H1 (cell line): ENCODE results near the gene ZNF317. TPM values are rescaled to one million over a fixed set of nuclear protein-coding genes. Genes with fewer than 3 reads are reported as not detected.
"Not testable (repeated sequence)": the region's sequence is repeated elsewhere in the genome, so short reads cannot be mapped to it uniquely, and the experiment has no call there.

Experiments used
- CTCF ChIA-PET: fragments of 300-600 bp; sonication (Branson Sonifier 250); formaldehyde crosslinking; loops from one replicate; lab custom pipeline; 2021; ENCODE audit not compliant: partially characterized antibody; lab: Charles Lee
- POLR2A ChIA-PET: fragments of 300-600 bp; sonication (Branson Sonifier 250); formaldehyde crosslinking; loops from one replicate; lab custom pipeline; 2021; ENCODE audit warnings: inconsistent platforms; ENCODE audit not compliant: partially characterized antibody; lab: Charles Lee
- DNase-seq, 2 experiments: peaks; one replicate each; pipeline versions ENCODE4 v3.0.0 to v3.0.0-alpha.2; 2010 to 2022; ENCODE audit warnings: low spot score in 2 of 2, low read depth in 1 of 2, mixed read lengths in 1 of 2
- FAIRE-seq: peaks from 2 replicates; lab custom pipeline; 2011; peaks lifted over from hg19 to GRCh38; lab: Jason Lieb, UNC
- H2AFZ ChIP-seq: 2 replicates; pipeline ENCODE4 v1.8.1; 2012; ENCODE audit warnings: low read length, inconsistent platforms
- H2AK5ac ChIP-seq: 2 replicates; pipeline ENCODE4 v1.6.1; 2013; ENCODE audit warnings: low read depth, low read length
- H2BK120ac ChIP-seq: replicated peaks from 2 replicates; pipeline ENCODE3; 2013; ENCODE audit warnings: low read depth, low read length, inconsistent platforms
- H2BK12ac ChIP-seq: 2 replicates; pipeline ENCODE4 v1.6.1; 2013; ENCODE audit warnings: low read depth, low read length
- H2BK15ac ChIP-seq: 2 replicates; pipeline ENCODE4 v1.6.1; 2013; ENCODE audit warnings: low read length
- H2BK20ac ChIP-seq: 2 replicates; pipeline ENCODE4 v1.6.1; 2013; ENCODE audit warnings: low read length
- H2BK5ac ChIP-seq: 2 replicates; pipeline ENCODE4 v1.6.1; 2013; ENCODE audit warnings: low read depth, low read length
- H3K14ac ChIP-seq: 2 replicates; pipeline ENCODE4 v1.6.1; 2013; ENCODE audit warnings: inconsistent platforms; ENCODE audit not compliant: insufficient read length
- H3K18ac ChIP-seq: 2 replicates; pipeline ENCODE4 v1.6.1; 2013; ENCODE audit warnings: low read length; ENCODE audit errors: extremely low read depth
- H3K23ac ChIP-seq: 2 replicates; pipeline ENCODE4 v1.6.1; 2013; ENCODE audit warnings: inconsistent platforms; ENCODE audit not compliant: insufficient read length
- H3K23me2 ChIP-seq: 2 replicates; pipeline ENCODE4 v1.6.1; 2013; ENCODE audit warnings: low read depth, low read length
- H3K27ac ChIP-seq: 2 replicates; pipeline ENCODE4 v1.6.1; 2011; ENCODE audit warnings: low read depth, low read length, inconsistent platforms
- H3K27me3 ChIP-seq, 4 experiments: replicated peaks in 1 of 4; 1 replicate in 1 of 4; 2 replicates in 3 of 4; pipeline versions ENCODE4 v1.6.1 to v1.8.1; 2011 to 2013; ENCODE audit warnings: low read length in 3 of 4, mild to moderate bottlenecking in 3 of 4, inconsistent platforms in 2 of 4, mixed read lengths in 2 of 4, moderate library complexity in 1 of 4; ENCODE audit not compliant: control insufficient read depth in 3 of 4, insufficient read depth in 3 of 4; ENCODE audit errors: extremely low read depth in 1 of 4
- H3K36me3 ChIP-seq, 4 experiments: 2 replicates each; pipeline versions ENCODE4 v1.6.1 to v1.8.1; 2011 to 2013; ENCODE audit warnings: mild to moderate bottlenecking in 4 of 4, low read length in 3 of 4, moderate library complexity in 2 of 4, control low read depth in 1 of 4, inconsistent platforms in 1 of 4; ENCODE audit not compliant: insufficient read depth in 4 of 4, control insufficient read depth in 2 of 4
- H3K4ac ChIP-seq: replicated peaks from 2 replicates; pipeline ENCODE3; 2013; ENCODE audit warnings: low read length, low read depth, mixed read lengths, inconsistent platforms; ENCODE audit not compliant: insufficient read length
- H3K4me1 ChIP-seq, 4 experiments: replicated peaks in 1 of 4; 1 replicate in 1 of 4; 2 replicates in 3 of 4; pipeline versions ENCODE4 v1.6.1 to v1.8.1; 2011 to 2013; ENCODE audit warnings: low read length in 3 of 4, inconsistent platforms in 2 of 4, mixed read lengths in 1 of 4; ENCODE audit not compliant: insufficient read depth in 4 of 4, control insufficient read depth in 3 of 4
- H3K4me2 ChIP-seq, 2 experiments: 2 replicates each; pipeline versions ENCODE4 v1.6.1 to v1.8.1; 2011 to 2013; ENCODE audit warnings: low read depth in 2 of 2, low read length in 2 of 2, control low read depth in 1 of 2, inconsistent platforms in 1 of 2, mild to moderate bottlenecking in 1 of 2; ENCODE audit not compliant: insufficient read depth in 1 of 2
- H3K4me3 ChIP-seq, 4 experiments: fragments of 200-600, 300-600 bp in 1 of 4; sonication (generic), shearing (Covaris generic), sonication (Bioruptor Twin) in 1 of 4; 2 replicates each; pipeline versions ENCODE4 v1.5.1 to v1.8.1; 2011 to 2016; ENCODE audit warnings: low read length in 4 of 4, low read depth in 3 of 4, control low read depth in 2 of 4, inconsistent platforms in 2 of 4, mild to moderate bottlenecking in 2 of 4, mixed read lengths in 1 of 4, moderate library complexity in 1 of 4; ENCODE audit not compliant: insufficient read depth in 2 of 4; ENCODE audit errors: extremely low read depth in 1 of 4
- H3K56ac ChIP-seq: replicated peaks from 2 replicates; pipeline ENCODE3; 2013; ENCODE audit warnings: low read depth, mild to moderate bottlenecking, mixed read lengths, low read length, inconsistent platforms; ENCODE audit not compliant: insufficient read length
- H3K79me1 ChIP-seq: 2 replicates; pipeline ENCODE4 v1.6.1; 2013; ENCODE audit warnings: low read depth, low read length, control low read depth
- H3K79me2 ChIP-seq, 2 experiments: 2 replicates each; pipeline versions ENCODE4 v1.6.1 to v1.8.1; 2012 to 2013; ENCODE audit warnings: low read length in 2 of 2, mild to moderate bottlenecking in 2 of 2, inconsistent platforms in 1 of 2; ENCODE audit not compliant: insufficient read depth in 2 of 2, control insufficient read depth in 1 of 2
- H3K9ac ChIP-seq, 4 experiments: replicated peaks in 1 of 4; 1 replicate in 1 of 4; 2 replicates in 3 of 4; pipeline versions ENCODE4 v1.6.1 to v1.8.1; 2011 to 2013; ENCODE audit warnings: low read depth in 3 of 4, low read length in 3 of 4, control low read depth in 2 of 4, mild to moderate bottlenecking in 2 of 4, moderate library complexity in 2 of 4, inconsistent platforms in 1 of 4; ENCODE audit errors: extremely low read depth in 1 of 4
- H3K9me3 ChIP-seq, 2 experiments: 2 replicates each; pipeline versions ENCODE4 v1.6.1 to v1.8.1; 2012 to 2013; ENCODE audit warnings: mild to moderate bottlenecking in 2 of 2, moderate library complexity in 2 of 2, control low read depth in 1 of 2, inconsistent platforms in 1 of 2, low read depth in 1 of 2, low read length in 1 of 2, mixed read lengths in 1 of 2; ENCODE audit not compliant: insufficient read depth in 2 of 2
- H4K20me1 ChIP-seq, 2 experiments: replicated peaks in 1 of 2; 2 replicates each; pipeline versions ENCODE3 to v1.8.1; 2011 to 2013; ENCODE audit warnings: inconsistent platforms in 2 of 2, low read length in 2 of 2, mild to moderate bottlenecking in 1 of 2; ENCODE audit not compliant: insufficient read depth in 2 of 2, control insufficient read depth in 1 of 2
- H4K5ac ChIP-seq: 2 replicates; pipeline ENCODE4 v1.6.1; 2013; ENCODE audit warnings: low read length, low read depth, mixed read lengths, inconsistent platforms; ENCODE audit not compliant: insufficient read length
- H4K8ac ChIP-seq: 2 replicates; pipeline ENCODE4 v1.8.0; 2013; ENCODE audit warnings: mild to moderate bottlenecking, moderate library complexity, low read length, inconsistent platforms; ENCODE audit not compliant: insufficient read depth; ENCODE audit errors: extremely low read depth
- H4K91ac ChIP-seq: replicated peaks from 2 replicates; pipeline ENCODE3; 2013; ENCODE audit warnings: low read length, mixed read lengths, inconsistent platforms; ENCODE audit not compliant: insufficient read length
- WGBS, 2 experiments: shearing (Covaris generic) in 1 of 2; methylation state at CpG; one replicate each; pipeline versions ENCODE4 v1.1.6 to v1.1.7; 2013 to 2015; ENCODE audit warnings: low lambda C conversion rate in 2 of 2, mixed read lengths in 2 of 2, inconsistent platforms in 1 of 2, low coverage in 1 of 2, missing lambda C conversion rate in 1 of 2; ENCODE audit not compliant: insufficient replicate concordance in 2 of 2, insufficient coverage in 1 of 2, insufficient read length in 1 of 2; ENCODE audit errors: extremely low coverage in 1 of 2, missing lambda C conversion rate in 1 of 2; 5-methylcytosine and 5-hydroxymethylcytosine counted together
- polyA plus RNA-seq, 7 experiments: library from polyadenylated mRNA; depleted of rRNA in 3 of 7; stranded (reverse) in 5 of 7; unstranded in 2 of 7; fragments of >200 nt in 5 of 7; fragments of 200-250 nt in 2 of 7; gene quantifications; 1 replicate in 5 of 7; 2 replicates in 1 of 7; 4 replicates in 1 of 7; pipeline versions ENCODE4 v1.2.1 to v1.2.3, GENCODE V29; 2011 to 2013; ENCODE audit warnings: missing spikeins in 2 of 7, mixed read lengths in 2 of 7
- total RNA-seq: library from RNA; stranded (reverse); fragmentation: NEBNext Ultra II Directional; extraction: Animal tissue kit (Norgen Biotek cat#: 25700); gene quantifications from 2 replicates; pipeline ENCODE4 v1.2.1, GENCODE V29; 2021

ZNF317 gene
- total and polyA plus RNA-seq, 2 of the 8 experiments (the other 6 are each of a cell fraction or from before 2014, with no cell fraction given): 22.6 to 41.5 TPM

GRCh38 chr19:9198044-9198443 lies 57.8 kb downstream of the ZNF317 start:
- H3K79me2 ChIP-seq, H2BK12ac ChIP-seq, H4K20me1 ChIP-seq, H3K23me2 ChIP-seq, H4K8ac ChIP-seq, H3K56ac ChIP-seq, H2BK15ac ChIP-seq, H3K9ac ChIP-seq, H3K4me3 ChIP-seq, H3K4me2 ChIP-seq, DNase-seq, H3K27me3 ChIP-seq, H2BK5ac ChIP-seq, H4K91ac ChIP-seq, H3K27ac ChIP-seq, H3K14ac ChIP-seq, H2BK120ac ChIP-seq, H3K79me1 ChIP-seq, CTCF ChIA-PET, H2AK5ac ChIP-seq, H3K23ac ChIP-seq, H3K4ac ChIP-seq, H3K36me3 ChIP-seq, POLR2A ChIA-PET, H3K4me1 ChIP-seq, H4K5ac ChIP-seq, FAIRE-seq, H2BK20ac ChIP-seq, H3K18ac ChIP-seq, H2AFZ ChIP-seq: not testable (repeated sequence)
- WGBS, 2 experiments: no CpG with 5 or more reads among the region's 2 CpGs
- H3K9me3 ChIP-seq: peaks cover 33 to 54% of the 10 kb centered on the region in 2 experiments
